Measurements from ENCODE around the gene DYNC1I1.

The DYNC1I1 gene

DNA sequence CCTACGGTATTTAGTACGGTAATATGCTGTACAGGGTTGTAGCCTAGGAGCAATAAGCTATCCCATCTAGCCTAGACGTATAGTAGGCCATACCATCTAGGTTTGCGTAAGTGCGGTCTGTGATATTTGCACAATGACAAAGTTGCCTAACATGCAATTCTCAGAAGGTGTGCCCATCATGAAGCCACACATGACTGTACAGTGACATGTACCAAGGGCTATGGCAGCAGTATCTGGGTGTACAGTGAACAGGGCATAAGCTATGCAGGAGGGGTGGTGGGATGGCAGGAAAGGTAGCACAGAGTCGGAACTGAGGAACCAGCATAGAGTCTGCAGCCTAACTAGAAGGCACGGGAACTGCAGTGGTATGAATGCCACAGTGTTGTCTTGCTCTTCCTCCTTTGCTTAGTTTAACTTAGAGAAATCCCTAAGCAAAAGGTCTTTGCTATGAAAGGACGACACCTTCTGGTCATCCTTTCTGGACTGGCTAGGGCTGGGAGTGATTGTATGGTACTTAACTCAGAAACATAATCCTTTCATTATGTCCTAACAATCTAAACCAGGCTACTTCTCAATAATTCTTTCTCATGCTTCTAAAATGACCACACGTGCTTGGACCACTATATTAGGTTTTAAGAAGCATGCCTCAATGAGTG, 93.5 kb downstream of the DYNC1I1 start:
- no peaks in the 10 kb centered on the region for H3K36me3 ChIP-seq (ENCODE audit: control insufficient read depth in 1 of 2, insufficient read depth in 2 of 2, low read length in 2 of 2)
- peak overlapping the region; percentile 8 for H3K23ac ChIP-seq (ENCODE audit: low read length)
- DNase-seq: peak; percentile 56 to 67
- no peak overlapping the region for H2BK120ac ChIP-seq (ENCODE audit: insufficient read depth, low read length, poor library complexity)
- H2AFZ ChIP-seq (ENCODE audit: insufficient read depth, low read length, poor library complexity): no peak overlapping the region
- no peaks in the 10 kb centered on the region for H3K79me1 ChIP-seq (ENCODE audit: low read length)
- no peak overlapping the region for H2BK12ac ChIP-seq (ENCODE audit: low read length)
- no peak overlapping the region for H3K9ac ChIP-seq (ENCODE audit: low read length)
- no peaks in the 10 kb centered on the region for H3K27me3 ChIP-seq (ENCODE audit: insufficient read depth, low read length)
- no peak overlapping the region for H3K14ac ChIP-seq (ENCODE audit: low read length)
- H3K4me2 ChIP-seq (ENCODE audit: low read length): no peak overlapping the region
- no peak overlapping the region for H2BK5ac ChIP-seq (ENCODE audit: low read depth, low read length, poor library complexity)
- no peaks in the 10 kb centered on the region for H3K9me3 ChIP-seq (ENCODE audit: insufficient read depth, low read depth, low read length)
- no peak overlapping the region for H3K27ac ChIP-seq (ENCODE audit: low read depth, low read length)
- H4K12ac ChIP-seq (ENCODE audit: low read depth, low read length): no peak overlapping the region
- WGBS (ENCODE audit: extremely low coverage, insufficient coverage, insufficient read length): no CpG with 5 or more reads among the region's 9 CpGs
- H3K79me2 ChIP-seq (ENCODE audit: control insufficient read depth, insufficient read depth, low read length, poor library complexity): no peaks in the 10 kb centered on the region
- H3K4me1 ChIP-seq (ENCODE audit: control insufficient read depth in 1 of 2, insufficient read depth in 2 of 2, low read length in 2 of 2): peaks cover 0 to 1% of the 10 kb centered on the region in 2 experiments
- no peak overlapping the region for H2AK5ac ChIP-seq (ENCODE audit: low read length)
- no peak overlapping the region for H4K91ac ChIP-seq (ENCODE audit: low read depth, low read length)
- H4K8ac ChIP-seq (ENCODE audit: low read depth, low read length): no peak overlapping the region
- H3K4ac ChIP-seq (ENCODE audit: low read depth, low read length): no peak overlapping the region
- H3K4me3 ChIP-seq (ENCODE audit: low read depth, low read length): no peak overlapping the region
- no peak overlapping the region for H3K18ac ChIP-seq (ENCODE audit: low read length)

DNA sequence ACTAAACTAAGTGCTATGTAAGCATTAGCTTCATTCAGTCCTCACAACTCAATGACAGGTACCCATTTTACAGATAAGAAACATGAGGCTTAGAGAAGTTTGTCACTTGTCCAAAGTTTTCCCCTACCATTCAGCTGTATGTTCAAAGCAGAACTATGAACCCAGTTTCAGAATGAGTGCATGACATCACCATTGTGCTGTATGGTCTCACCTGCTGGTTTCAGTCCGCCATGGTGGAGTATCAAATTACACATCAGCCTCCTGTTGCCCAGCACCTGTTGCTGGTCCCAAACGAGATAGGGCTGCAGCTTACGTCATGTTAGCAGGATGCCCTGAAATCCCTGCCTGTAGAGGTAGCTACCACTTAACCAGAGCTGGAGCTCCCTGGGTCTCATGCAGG, 95.0 kb downstream of the DYNC1I1 start:
- no peak overlapping the region for H4K8ac ChIP-seq (ENCODE audit: low read depth, low read length)
- H3K27me3 ChIP-seq (ENCODE audit: insufficient read depth, low read length): no peaks in the 10 kb centered on the region
- no peak overlapping the region for H2BK12ac ChIP-seq (ENCODE audit: low read length)
- WGBS (ENCODE audit: extremely low coverage, insufficient coverage, insufficient read length): no CpG with 5 or more reads among the region's 3 CpGs
- DNase-seq: peak in 1 of 2 donors; percentile 2
- no peak overlapping the region for H3K4ac ChIP-seq (ENCODE audit: low read depth, low read length)
- no peak overlapping the region for H3K27ac ChIP-seq (ENCODE audit: low read depth, low read length)
- no peak overlapping the region for H4K91ac ChIP-seq (ENCODE audit: low read depth, low read length)
- H4K12ac ChIP-seq (ENCODE audit: low read depth, low read length): no peak overlapping the region
- no peak overlapping the region for H2BK120ac ChIP-seq (ENCODE audit: insufficient read depth, low read length, poor library complexity)
- no peaks in the 10 kb centered on the region for H3K36me3 ChIP-seq (ENCODE audit: control insufficient read depth in 1 of 2, insufficient read depth in 2 of 2, low read length in 2 of 2)
- H2BK5ac ChIP-seq (ENCODE audit: low read depth, low read length, poor library complexity): no peak overlapping the region
- no peaks in the 10 kb centered on the region for H3K79me1 ChIP-seq (ENCODE audit: low read length)
- no peak overlapping the region for H3K4me2 ChIP-seq (ENCODE audit: low read length)
- H3K79me2 ChIP-seq (ENCODE audit: control insufficient read depth, insufficient read depth, low read length, poor library complexity): no peaks in the 10 kb centered on the region
- no peak overlapping the region for H2AK5ac ChIP-seq (ENCODE audit: low read length)
- no peak overlapping the region for H2AFZ ChIP-seq (ENCODE audit: insufficient read depth, low read length, poor library complexity)
- no peak overlapping the region for H3K23ac ChIP-seq (ENCODE audit: low read length)
- no peaks in the 10 kb centered on the region for H3K9me3 ChIP-seq (ENCODE audit: insufficient read depth, low read depth, low read length)
- H3K4me3 ChIP-seq (ENCODE audit: low read depth, low read length): no peak overlapping the region
- H3K9ac ChIP-seq (ENCODE audit: low read length): no peak overlapping the region
- H3K14ac ChIP-seq (ENCODE audit: low read length): no peak overlapping the region
- no peak overlapping the region for H3K18ac ChIP-seq (ENCODE audit: low read length)
- no peaks in the 10 kb centered on the region for H3K4me1 ChIP-seq (ENCODE audit: control insufficient read depth in 1 of 2, insufficient read depth in 2 of 2, low read length in 2 of 2)

DNA sequence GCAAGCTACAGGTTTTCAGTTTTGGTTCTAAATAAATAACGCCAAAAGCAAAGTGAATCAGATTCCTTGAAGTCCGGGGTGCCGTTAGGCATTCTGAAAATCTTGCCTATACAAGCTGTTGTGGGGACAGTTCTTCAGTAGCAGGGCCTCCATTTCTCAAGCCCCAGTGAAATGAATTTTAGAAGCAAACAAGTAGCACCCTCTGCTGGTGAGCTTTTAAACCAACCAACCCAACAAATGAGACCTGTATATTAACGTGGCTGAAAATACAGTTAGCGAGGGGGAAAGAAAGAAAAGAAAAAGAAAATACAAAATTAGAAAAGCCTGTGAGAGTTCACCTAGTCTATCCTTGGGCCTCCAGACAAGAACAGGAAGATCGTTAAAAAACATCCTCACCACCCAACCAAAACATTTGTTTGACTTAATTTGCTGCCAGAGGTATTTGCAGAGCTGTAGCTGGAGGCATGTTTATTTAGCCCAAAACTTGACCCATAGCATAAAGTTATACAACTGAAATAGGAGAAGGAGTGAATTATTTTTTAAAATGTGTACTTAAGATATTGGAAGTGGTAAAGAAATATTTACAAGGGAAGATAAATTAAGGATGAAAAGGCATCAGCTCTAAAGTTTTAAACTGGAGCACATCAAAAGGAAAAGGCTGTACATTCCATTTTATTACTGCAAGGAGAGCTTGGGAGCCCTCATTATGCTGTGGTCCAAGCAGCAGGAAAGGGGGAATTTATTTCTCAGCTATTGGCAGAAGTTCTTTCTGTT, 98.9 kb downstream of the DYNC1I1 start:
- peak; percentile 44 to 74 for DNase-seq
- Histone ChIP-seq H3K79me2 (ENCODE audit: control insufficient read depth, insufficient read depth, low read length, poor library complexity) (no peaks in the 10 kb centered on the region), H3K27me3 (ENCODE audit: insufficient read depth, low read length) (no peaks in the 10 kb centered on the region), H3K9me3 (ENCODE audit: insufficient read depth, low read depth, low read length) (no peaks in the 10 kb centered on the region), H2BK5ac (ENCODE audit: low read depth, low read length, poor library complexity) (no peak overlapping the region), H3K27ac (ENCODE audit: low read depth, low read length) (no peak overlapping the region), H3K9ac (ENCODE audit: low read length) (no peak overlapping the region), H3K79me1 (ENCODE audit: low read length) (no peaks in the 10 kb centered on the region), H3K4ac (ENCODE audit: low read depth, low read length) (no peak overlapping the region), H2BK120ac (ENCODE audit: insufficient read depth, low read length, poor library complexity) (no peak overlapping the region), H2AFZ (ENCODE audit: insufficient read depth, low read length, poor library complexity) (no peak overlapping the region), H2BK12ac (ENCODE audit: low read length) (no peak overlapping the region), H3K36me3 (ENCODE audit: control insufficient read depth in 1 of 2, insufficient read depth in 2 of 2, low read length in 2 of 2) (no peaks in the 10 kb centered on the region), H4K12ac (ENCODE audit: low read depth, low read length) (no peak overlapping the region), H2AK5ac (ENCODE audit: low read length) (no peak overlapping the region), H3K4me1 (ENCODE audit: control insufficient read depth in 1 of 2, insufficient read depth in 2 of 2, low read length in 2 of 2) (no peaks in the 10 kb centered on the region), H4K91ac (ENCODE audit: low read depth, low read length) (no peak overlapping the region), H4K8ac (ENCODE audit: low read depth, low read length) (no peak overlapping the region), H3K23ac (ENCODE audit: low read length) (no peak overlapping the region), H3K14ac (ENCODE audit: low read length) (no peak overlapping the region), H3K18ac (ENCODE audit: low read length) (no peak overlapping the region), H3K4me2 (ENCODE audit: low read length) (no peak overlapping the region), H3K4me3 (ENCODE audit: low read depth, low read length) (no peak overlapping the region)
- WGBS (ENCODE audit: extremely low coverage, insufficient coverage, insufficient read length): no CpG with 5 or more reads among the region's 6 CpGs

DNA sequence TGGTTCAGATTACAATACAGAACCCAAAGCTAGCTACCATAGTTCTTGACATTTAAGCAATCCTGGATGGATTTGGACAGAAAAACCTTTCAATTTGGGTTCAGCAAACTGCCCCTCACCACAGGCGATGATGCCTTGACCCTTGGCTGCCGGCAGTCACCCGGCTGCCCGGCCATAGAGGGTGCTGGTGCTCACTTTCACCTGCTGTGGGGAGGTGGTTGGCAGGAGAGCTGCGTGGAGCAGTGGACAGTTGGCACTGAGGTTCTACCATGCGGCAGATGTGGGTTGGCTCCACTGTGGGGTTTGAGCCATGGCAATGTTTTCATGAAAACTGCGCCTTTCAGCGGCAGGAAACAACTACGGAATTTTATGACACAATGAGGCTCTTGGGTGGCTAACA, 99.5 kb downstream of the DYNC1I1 start:
- H3K36me3 ChIP-seq (ENCODE audit: control insufficient read depth in 1 of 2, insufficient read depth in 2 of 2, low read length in 2 of 2): no peaks in the 10 kb centered on the region
- no peak overlapping the region for H3K4ac ChIP-seq (ENCODE audit: low read depth, low read length)
- no peak overlapping the region for H3K4me2 ChIP-seq (ENCODE audit: low read length)
- H2BK120ac ChIP-seq (ENCODE audit: insufficient read depth, low read length, poor library complexity): no peak overlapping the region
- H3K23ac ChIP-seq (ENCODE audit: low read length): no peak overlapping the region
- no peak overlapping the region for H4K91ac ChIP-seq (ENCODE audit: low read depth, low read length)
- H3K14ac ChIP-seq (ENCODE audit: low read length): no peak overlapping the region
- H4K8ac ChIP-seq (ENCODE audit: low read depth, low read length): no peak overlapping the region
- H3K18ac ChIP-seq (ENCODE audit: low read length): no peak overlapping the region
- H4K12ac ChIP-seq (ENCODE audit: low read depth, low read length): no peak overlapping the region
- H3K79me1 ChIP-seq (ENCODE audit: low read length): no peaks in the 10 kb centered on the region
- no peaks in the 10 kb centered on the region for H3K79me2 ChIP-seq (ENCODE audit: control insufficient read depth, insufficient read depth, low read length, poor library complexity)
- WGBS (ENCODE audit: extremely low coverage, insufficient coverage, insufficient read length): no CpG with 5 or more reads among the region's 9 CpGs
- H3K9me3 ChIP-seq (ENCODE audit: insufficient read depth, low read depth, low read length): no peaks in the 10 kb centered on the region
- DNase-seq: no peak
- no peak overlapping the region for H3K9ac ChIP-seq (ENCODE audit: low read length)
- no peak overlapping the region for H3K27ac ChIP-seq (ENCODE audit: low read depth, low read length)
- H2AFZ ChIP-seq (ENCODE audit: insufficient read depth, low read length, poor library complexity): no peak overlapping the region
- no peaks in the 10 kb centered on the region for H3K27me3 ChIP-seq (ENCODE audit: insufficient read depth, low read length)
- H2AK5ac ChIP-seq (ENCODE audit: low read length): no peak overlapping the region
- H2BK5ac ChIP-seq (ENCODE audit: low read depth, low read length, poor library complexity): no peak overlapping the region
- H3K4me1 ChIP-seq (ENCODE audit: control insufficient read depth in 1 of 2, insufficient read depth in 2 of 2, low read length in 2 of 2): no peaks in the 10 kb centered on the region
- H2BK12ac ChIP-seq (ENCODE audit: low read length): no peak overlapping the region
- H3K4me3 ChIP-seq (ENCODE audit: low read depth, low read length): no peak overlapping the region

All from trophoblast cell (in vitro differentiated cells and primary cell).